ENCODE data around the gene CPEB1. TPM values are rescaled to one million over a fixed set of nuclear protein-coding genes. Genes with fewer than 3 reads are reported as not detected.

CPEB1 gene
- total RNA-seq, 1 donor from 2014 or later = 15.4 TPM

- Mint-ChIP-seq H3K36me3 (ENCODE audit: low read depth, unreplicated experiment) (no peaks in the 10 kb centered on the region), H3K27me3 (ENCODE audit: low read depth, unreplicated experiment) (no peaks in the 10 kb centered on the region), H3K4me3 (ENCODE audit: unreplicated experiment) (no peak overlapping the region), H3K27ac (ENCODE audit: unreplicated experiment) (peak overlapping the region; percentile 94), H3K9me3 (ENCODE audit: unreplicated experiment) (no peaks in the 10 kb centered on the region), H3K4me1 (ENCODE audit: low read depth, unreplicated experiment) (peaks cover 19% of the 10 kb centered on the region)
- DNase-seq (ENCODE audit: low read depth) (peak; percentile 52), FAIRE-seq (no peak)
- Histone ChIP-seq H3K9ac (ENCODE audit: low read length) (no peak overlapping the region), H3K4me3 (ENCODE audit: insufficient read depth, low read depth, low read length) (no peak overlapping the region), H4K20me1 (ENCODE audit: insufficient read depth, low read length) (no peaks in the 10 kb centered on the region), H3K9me3 (ENCODE audit: insufficient read depth, low read depth, low read length) (no peaks in the 10 kb centered on the region), H3K36me3 (ENCODE audit: insufficient read depth, low read length) (no peaks in the 10 kb centered on the region), H3K4me1 (ENCODE audit: insufficient read depth, low read length) (no peaks in the 10 kb centered on the region), H3K27me3 (ENCODE audit: insufficient read depth, low read length) (no peaks in the 10 kb centered on the region), H2AFZ (ENCODE audit: low read depth, low read length) (no peak overlapping the region), H3K27ac (ENCODE audit: low read depth, low read length) (no peak overlapping the region), H3K79me2 (ENCODE audit: insufficient read depth, low read length) (no peaks in the 10 kb centered on the region), H3K4me2 (ENCODE audit: low read length) (no peak overlapping the region)
- TF ChIP-seq, protein P1, sequence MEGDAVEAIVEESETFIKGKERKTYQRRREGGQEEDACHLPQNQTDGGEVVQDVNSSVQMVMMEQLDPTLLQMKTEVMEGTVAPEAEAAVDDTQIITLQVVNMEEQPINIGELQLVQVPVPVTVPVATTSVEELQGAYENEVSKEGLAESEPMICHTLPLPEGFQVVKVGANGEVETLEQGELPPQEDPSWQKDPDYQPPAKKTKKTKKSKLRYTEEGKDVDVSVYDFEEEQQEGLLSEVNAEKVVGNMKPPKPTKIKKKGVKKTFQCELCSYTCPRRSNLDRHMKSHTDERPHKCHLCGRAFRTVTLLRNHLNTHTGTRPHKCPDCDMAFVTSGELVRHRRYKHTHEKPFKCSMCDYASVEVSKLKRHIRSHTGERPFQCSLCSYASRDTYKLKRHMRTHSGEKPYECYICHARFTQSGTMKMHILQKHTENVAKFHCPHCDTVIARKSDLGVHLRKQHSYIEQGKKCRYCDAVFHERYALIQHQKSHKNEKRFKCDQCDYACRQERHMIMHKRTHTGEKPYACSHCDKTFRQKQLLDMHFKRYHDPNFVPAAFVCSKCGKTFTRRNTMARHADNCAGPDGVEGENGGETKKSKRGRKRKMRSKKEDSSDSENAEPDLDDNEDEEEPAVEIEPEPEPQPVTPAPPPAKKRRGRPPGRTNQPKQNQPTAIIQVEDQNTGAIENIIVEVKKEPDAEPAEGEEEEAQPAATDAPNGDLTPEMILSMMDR (IDR thresholded peaks at IDR 0.05; ENCODE audit: insufficient read depth, low read depth, low read length) = no peak
- TF ChIP-seq EZH2 (IDR thresholded peaks at IDR 0.05; ENCODE audit: insufficient read depth, low read length) = no peak
These were observed 22.0 kb downstream of the CPEB1 start for GRCh38 chr15:82625136-82625535.

GRCh38 chr15:82624438-82624837, 22.7 kb downstream of the CPEB1 start:
- no peak for TF ChIP-seq EZH2 (IDR thresholded peaks at IDR 0.05; ENCODE audit: insufficient read depth, low read length)
- TF ChIP-seq, protein P1 (IDR thresholded peaks at IDR 0.05; ENCODE audit: insufficient read depth, low read depth, low read length) = no peak
- Histone ChIP-seq H3K9me3 (ENCODE audit: insufficient read depth, low read depth, low read length) (no peaks in the 10 kb centered on the region), H3K4me1 (ENCODE audit: insufficient read depth, low read length) (no peaks in the 10 kb centered on the region), H3K27ac (ENCODE audit: low read depth, low read length) (no peak overlapping the region), H3K4me2 (ENCODE audit: low read length) (no peak overlapping the region), H3K36me3 (ENCODE audit: insufficient read depth, low read length) (no peaks in the 10 kb centered on the region), H3K79me2 (ENCODE audit: insufficient read depth, low read length) (no peaks in the 10 kb centered on the region), H3K4me3 (ENCODE audit: insufficient read depth, low read depth, low read length) (no peak overlapping the region), H2AFZ (ENCODE audit: low read depth, low read length) (no peak overlapping the region), H3K9ac (ENCODE audit: low read length) (no peak overlapping the region), H4K20me1 (ENCODE audit: insufficient read depth, low read length) (no peaks in the 10 kb centered on the region), H3K27me3 (ENCODE audit: insufficient read depth, low read length) (no peaks in the 10 kb centered on the region)
- Mint-ChIP-seq H3K36me3 (ENCODE audit: low read depth, unreplicated experiment) (no peaks in the 10 kb centered on the region), H3K4me3 (ENCODE audit: unreplicated experiment) (no peak overlapping the region), H3K27ac (ENCODE audit: unreplicated experiment) (peak overlapping the region; percentile 37), H3K4me1 (ENCODE audit: low read depth, unreplicated experiment) (peaks cover 19% of the 10 kb centered on the region), H3K27me3 (ENCODE audit: low read depth, unreplicated experiment) (no peaks in the 10 kb centered on the region), H3K9me3 (ENCODE audit: unreplicated experiment) (peaks cover 3% of the 10 kb centered on the region)
- DNase-seq (ENCODE audit: low read depth) = no peak
- no peak for FAIRE-seq

DNA sequence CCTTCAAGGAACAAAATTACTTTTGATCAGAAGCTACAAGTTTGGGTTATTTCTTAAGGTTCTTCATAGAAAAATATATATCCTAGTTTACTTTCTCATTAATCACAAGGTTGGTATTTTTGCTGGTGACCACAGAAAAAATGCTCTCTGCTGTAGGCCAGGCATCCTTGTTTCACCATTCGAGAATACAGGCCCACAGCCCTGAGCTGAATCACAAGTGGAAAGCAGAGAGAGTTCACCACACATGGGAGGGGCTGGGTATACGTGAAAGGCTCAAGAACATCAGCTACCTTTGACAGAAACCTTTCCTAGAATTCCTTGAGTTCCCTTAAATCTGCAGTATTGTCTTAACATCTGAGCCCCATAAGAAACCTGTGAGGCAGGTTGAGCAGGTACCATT, 23.2 kb downstream of the CPEB1 start:
- Histone ChIP-seq H3K4me1 (ENCODE audit: insufficient read depth, low read length) (no peaks in the 10 kb centered on the region), H3K36me3 (ENCODE audit: insufficient read depth, low read length) (no peaks in the 10 kb centered on the region), H3K27ac (ENCODE audit: low read depth, low read length) (no peak overlapping the region), H3K4me2 (ENCODE audit: low read length) (no peak overlapping the region), H3K79me2 (ENCODE audit: insufficient read depth, low read length) (no peaks in the 10 kb centered on the region), H3K9ac (ENCODE audit: low read length) (no peak overlapping the region), H3K9me3 (ENCODE audit: insufficient read depth, low read depth, low read length) (no peaks in the 10 kb centered on the region), H4K20me1 (ENCODE audit: insufficient read depth, low read length) (no peaks in the 10 kb centered on the region), H2AFZ (ENCODE audit: low read depth, low read length) (no peak overlapping the region), H3K4me3 (ENCODE audit: insufficient read depth, low read depth, low read length) (no peak overlapping the region), H3K27me3 (ENCODE audit: insufficient read depth, low read length) (no peaks in the 10 kb centered on the region)
- FAIRE-seq (no peak), DNase-seq (ENCODE audit: low read depth) (peak; percentile 45)
- Mint-ChIP-seq H3K36me3 (ENCODE audit: low read depth, unreplicated experiment) (no peaks in the 10 kb centered on the region), H3K4me3 (ENCODE audit: unreplicated experiment) (peak overlapping the region; percentile 9), H3K4me1 (ENCODE audit: low read depth, unreplicated experiment) (peaks cover 19% of the 10 kb centered on the region), H3K27me3 (ENCODE audit: low read depth, unreplicated experiment) (no peaks in the 10 kb centered on the region), H3K9me3 (ENCODE audit: unreplicated experiment) (peaks cover 3% of the 10 kb centered on the region), H3K27ac (ENCODE audit: unreplicated experiment) (peak overlapping the region; percentile 82)
- no peak for TF ChIP-seq EZH2 (IDR thresholded peaks at IDR 0.05; ENCODE audit: insufficient read depth, low read length)
- TF ChIP-seq, protein P1 (IDR thresholded peaks at IDR 0.05; ENCODE audit: insufficient read depth, low read depth, low read length) = no peak
